ENCODE measurements around the gene CIAPIN1.
A peak's percentile ranks its signal among the peaks of the same experiment; 100 is the strongest.

Gene CIAPIN1

GRCh38 chr16:57476546-57477410 is 29.6 kb upstream of the CIAPIN1 start:
- ATAC-seq (no peak), DNase-seq (no peak)

DNA sequence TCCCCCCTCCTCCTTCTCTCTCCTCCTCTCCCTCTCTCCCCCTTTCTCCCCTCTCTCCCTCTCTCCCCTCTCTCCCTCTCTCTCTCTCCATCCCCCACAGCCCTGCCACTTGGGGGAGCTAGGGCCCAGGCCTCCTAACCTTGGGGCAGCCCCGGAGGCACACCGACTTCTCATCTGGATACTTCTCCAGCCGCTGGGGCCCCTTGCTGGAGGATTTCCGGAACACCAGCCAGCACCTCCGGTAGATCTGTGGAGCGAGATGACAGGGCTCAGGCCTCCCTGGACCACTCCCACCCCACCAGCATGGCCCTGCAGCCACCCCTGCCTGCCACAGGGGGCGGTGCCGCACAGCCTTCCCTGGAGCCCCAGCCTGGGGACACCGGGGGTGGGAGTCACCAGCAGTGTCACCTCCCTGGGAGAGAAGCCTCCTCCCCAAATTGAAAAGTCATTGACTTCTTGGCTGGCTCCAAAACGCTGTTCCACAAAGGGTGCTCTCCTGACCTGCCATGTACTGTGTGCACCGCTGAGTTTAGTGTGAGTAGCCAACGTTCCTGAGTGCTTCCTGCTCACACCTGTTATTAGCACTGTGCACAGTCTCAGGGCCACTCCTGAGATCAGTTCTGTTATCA is 28.6 kb upstream of the CIAPIN1 start:
- ATAC-seq, result peak; percentile 84
- peak; percentile 76 for DNase-seq

DNA sequence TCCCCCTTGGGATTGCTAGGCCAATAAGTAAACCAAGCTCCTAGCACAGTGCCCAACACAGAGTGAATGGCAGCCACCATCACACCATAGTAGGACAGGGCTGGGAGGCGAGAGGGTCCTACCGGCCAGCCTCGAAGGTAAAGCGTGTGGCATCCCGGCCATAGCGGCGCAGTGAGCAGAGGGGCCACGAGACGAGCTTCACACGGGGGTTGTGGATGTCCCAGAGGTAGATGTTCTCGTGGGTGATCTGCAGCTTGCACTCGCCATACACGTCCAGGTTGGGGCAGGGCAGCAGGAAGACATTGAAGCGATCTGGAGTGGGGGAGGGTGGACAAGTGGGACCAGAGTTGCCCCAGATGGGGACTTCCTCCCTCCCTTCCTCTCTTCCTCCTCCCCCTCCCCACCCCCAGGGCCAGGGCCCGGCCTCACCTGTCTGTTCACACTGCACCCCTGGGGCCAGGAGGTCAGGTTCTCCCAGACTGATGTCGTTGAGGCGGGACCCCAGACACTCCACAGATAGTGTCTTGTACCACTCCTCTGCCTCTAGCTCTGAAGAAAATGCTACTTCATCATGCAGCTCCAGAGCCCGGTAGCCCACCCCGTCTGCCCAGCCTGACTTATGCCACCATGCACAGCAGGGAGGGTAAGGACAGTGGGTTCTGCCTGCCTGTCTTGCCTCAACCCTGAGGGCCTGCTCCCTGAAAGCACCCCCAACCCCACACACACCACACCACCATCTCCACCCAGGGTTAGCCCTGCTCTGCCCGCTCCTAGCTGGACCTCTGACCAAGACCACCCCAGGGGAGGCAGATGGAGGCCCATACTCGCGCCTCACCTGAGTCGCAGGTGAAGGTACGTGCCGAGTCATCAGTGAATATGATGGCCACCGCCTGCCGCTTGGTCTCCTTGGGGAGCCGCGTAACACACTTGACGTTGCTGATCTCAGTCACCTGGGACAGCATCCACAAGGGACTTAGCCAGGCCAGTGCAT is 27.8 kb upstream of the CIAPIN1 start:
- ATAC-seq (no peak), DNase-seq (no peak)

GRCh38 chr16:57473906-57474305 is 26.7 kb upstream of the CIAPIN1 start:
- ATAC-seq (no peak), DNase-seq (no peak)

GRCh38 chr16:57473176-57473840 is 26.1 kb upstream of the CIAPIN1 start:
- DNase-seq, result no peak
- no peak for ATAC-seq

DNA sequence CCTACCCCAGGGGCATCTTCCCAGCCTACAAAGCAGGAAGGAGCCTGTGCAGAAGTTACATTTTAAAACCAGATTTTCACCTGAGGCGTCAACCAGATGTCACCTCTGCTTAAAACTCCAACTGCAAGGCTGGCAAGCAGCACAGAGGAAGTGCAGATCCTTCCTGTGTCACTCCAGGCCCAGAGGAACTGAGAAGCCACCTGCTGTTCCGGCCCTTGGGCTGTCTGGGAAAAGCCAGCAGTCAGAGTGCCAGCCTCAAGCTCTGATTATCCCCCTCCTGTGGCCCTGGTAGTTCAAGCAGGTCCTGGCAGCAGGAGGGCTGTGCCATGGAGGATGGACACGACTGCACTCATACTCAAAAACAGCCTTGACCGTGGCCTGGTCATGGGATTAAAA is 25.5 kb upstream of the CIAPIN1 start:
- ATAC-seq (no peak), DNase-seq (no peak)

DNA sequence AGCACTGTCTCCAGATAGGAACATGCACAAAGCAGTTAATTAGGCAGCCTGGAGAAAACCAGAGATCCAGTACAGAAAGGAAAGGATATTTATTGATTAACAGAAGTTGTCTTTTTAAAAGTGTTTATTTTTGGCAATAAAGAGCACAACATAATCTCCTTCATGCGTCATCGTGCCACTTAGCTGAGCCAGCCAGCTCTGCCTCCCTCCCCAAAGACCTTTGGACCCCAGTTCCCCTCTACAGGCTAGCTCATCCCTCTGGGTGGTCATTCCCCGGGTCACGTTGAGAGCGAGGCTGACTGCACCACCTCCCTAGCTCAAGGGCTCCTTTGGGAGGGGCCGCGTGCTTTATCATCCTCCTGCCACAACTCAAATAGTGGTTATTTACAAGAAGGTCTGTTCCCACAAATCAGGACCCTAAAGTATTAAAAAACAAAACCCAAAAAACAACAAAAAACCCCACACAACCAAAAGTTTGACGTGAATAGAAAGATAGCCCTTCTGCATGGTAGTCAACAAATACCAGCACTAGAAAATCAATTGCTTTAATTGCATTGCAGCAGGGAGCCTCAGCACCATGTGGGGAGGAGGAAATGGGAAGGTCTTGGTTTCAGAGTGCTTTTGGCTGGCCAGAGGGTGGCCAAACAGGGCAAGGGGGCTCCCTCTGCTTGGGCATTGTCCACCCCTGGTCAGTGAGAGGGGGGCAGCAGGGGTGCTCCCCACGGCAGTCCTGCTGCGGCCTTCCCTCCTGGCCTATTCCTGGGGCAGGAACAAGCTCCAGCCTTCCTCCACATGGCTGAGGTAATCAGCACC is 24.9 kb upstream of the CIAPIN1 start:
- no peak for DNase-seq
- ATAC-seq, result no peak

GRCh38 chr16:57471209-57471608 is 24.0 kb upstream of the CIAPIN1 start:
- ATAC-seq, result no peak
- DNase-seq, result no peak

DNA sequence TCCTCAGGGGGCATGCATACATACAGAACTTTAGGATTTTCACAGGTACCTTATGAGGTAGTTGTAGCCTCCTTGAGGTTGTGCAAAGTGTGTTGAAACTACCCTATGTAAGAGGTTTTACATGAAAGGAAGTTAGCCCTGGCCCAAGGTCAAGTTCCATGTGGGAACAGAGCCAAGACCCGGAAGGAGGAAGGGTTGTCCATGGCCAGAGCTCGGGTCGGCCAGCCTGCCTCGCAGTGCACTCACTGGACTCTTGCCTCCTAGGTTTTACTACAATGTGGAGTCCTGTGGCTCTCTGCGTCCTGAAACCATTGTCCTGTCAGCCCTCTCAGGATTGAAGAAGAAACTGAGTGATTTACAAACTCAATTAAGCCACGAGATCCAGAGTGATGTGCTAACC is 23.5 kb upstream of the CIAPIN1 start:
- no peak for ATAC-seq

GRCh38 chr16:57469917-57470470 is 22.8 kb upstream of the CIAPIN1 start:
- ATAC-seq (no peak), DNase-seq (no peak)

More for the DNA sequence above, 23.5 kb upstream of the CIAPIN1 start:
- DNase-seq, result no peak

DNA sequence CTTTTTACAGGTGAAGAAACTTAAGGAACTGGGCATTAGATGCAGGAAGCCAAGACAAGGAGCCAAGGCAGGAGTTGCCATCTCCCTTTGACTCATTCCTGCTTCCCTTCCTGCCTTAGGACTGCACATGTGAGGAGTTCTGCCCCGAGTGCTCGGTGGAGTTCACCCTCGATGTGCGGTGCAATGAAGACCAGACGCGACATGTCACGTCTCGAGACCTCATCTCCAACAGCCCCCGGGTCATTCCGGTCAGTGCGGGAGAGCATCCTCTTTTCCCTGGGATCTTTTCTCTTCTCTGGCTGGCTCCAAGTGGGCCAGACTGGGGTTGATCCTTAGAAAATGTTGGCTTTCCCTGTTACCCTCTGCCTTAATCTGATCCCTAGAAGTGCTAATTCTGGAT is 21.9 kb upstream of the CIAPIN1 start:
- ATAC-seq (no peak), DNase-seq (no peak)

DNA sequence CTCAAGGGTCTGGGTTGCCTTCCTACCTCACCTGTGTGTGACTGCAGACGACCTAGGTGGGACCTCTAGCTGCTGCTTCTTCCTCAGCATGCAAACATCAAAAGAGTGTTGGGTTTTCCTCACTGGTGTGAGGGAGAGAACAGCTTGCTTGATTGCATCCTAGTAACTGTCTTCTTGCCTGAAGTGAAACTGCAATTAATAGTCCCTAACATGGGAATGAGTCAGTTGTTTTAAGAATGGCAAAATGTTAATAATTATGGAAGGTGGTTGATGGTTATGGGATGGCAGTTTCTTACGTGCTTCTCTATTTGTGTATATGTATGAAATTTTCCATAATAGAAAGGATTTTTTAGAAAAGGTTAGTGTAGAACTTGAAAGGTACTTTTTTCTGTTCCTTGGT is 21.2 kb upstream of the CIAPIN1 start:
- DNase-seq (no peak), ATAC-seq (no peak)

DNA sequence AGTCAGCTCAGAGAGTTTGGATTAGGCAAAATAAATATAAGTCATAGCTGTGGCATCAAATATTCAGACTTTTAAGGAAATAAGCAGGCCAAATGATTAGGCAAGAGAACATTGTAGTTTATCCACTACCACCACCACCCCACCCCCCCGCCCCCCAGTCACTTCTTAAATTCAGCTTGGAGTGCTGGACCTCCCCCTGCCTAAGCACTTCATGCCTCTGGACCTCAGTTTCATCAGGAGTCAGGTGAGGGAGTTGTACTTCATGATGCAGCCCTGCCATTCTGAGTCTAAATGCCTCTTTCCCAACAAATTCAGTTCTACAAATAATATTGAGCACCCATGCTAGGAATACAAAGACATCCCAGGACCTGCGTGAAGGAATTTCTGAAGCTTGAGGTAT is 17.3 kb upstream of the CIAPIN1 start:
- no peak for ATAC-seq

GRCh38 chr16:57462978-57463362 is 15.8 kb upstream of the CIAPIN1 start:
- DNase-seq (peak; percentile 19), ATAC-seq (peak; percentile 3)

More for the DNA sequence above, 17.3 kb upstream of the CIAPIN1 start:
- DNase-seq, result no peak

GRCh38 chr16:57462209-57462977 is 15.2 kb upstream of the CIAPIN1 start, which contains the start of gene POLR2C:
TSS of gene POLR2C (plus strand) at chr16:57462679. CDS start at chr16:57462725, 46 bp downstream.
- ATAC-seq, result peak; percentile 93
- peak; percentile 96 for DNase-seq

DNA sequence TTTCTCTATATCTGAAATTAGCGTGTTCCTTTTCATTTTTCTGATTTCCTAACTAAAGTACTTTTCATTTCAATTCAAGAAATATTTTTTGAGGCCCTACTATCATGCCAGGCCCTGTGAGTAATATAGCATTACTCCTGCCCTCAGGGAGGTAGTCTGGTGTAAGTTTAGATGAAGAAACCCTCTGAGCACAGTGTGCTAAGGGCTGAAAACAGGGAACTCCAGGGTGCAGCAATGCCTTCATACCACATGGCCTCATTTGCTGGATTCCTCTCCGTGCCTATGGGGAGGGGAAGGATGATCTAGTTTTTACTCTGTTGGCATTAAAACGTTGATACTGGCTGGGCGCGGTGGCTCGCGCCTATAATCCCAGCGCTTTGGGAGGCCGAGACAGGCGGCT is 4.8 kb upstream of the CIAPIN1 start:
- DNase-seq (no peak), ATAC-seq (no peak)

DNA sequence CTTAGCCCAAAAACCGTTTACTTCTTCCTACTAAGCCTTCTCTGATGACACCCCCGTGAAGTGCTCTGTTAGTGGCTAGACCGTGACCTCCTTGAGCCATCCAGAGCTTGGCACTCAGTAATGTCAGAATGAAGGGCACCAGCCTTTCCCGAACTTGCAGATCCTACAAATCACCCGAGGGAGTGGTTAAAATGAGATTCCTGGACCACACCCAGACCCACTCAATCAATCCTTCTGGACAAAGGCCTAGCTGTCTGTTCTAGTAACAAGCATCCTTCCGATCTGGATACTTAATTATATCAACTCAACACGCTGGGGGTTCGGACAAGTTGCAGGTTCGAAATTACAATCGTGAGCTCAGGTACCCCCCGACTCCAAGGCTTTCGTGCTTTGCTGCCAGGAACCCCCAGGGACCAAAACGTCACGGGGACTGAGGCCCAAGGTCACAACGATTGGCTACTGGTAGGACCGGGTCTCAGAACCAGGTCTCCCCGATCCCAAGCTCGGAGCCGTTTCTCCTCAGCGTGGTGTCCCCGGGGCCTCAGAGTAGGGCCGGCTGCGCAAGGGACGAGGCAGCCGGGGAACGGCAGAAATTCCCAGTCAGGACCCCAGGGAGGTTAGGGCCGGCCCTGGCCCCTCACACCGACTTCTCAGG is 527 bp downstream of the CIAPIN1 start:
- ATAC-seq, result peak; percentile 19
- DNase-seq, result peak; percentile 36

DNA sequence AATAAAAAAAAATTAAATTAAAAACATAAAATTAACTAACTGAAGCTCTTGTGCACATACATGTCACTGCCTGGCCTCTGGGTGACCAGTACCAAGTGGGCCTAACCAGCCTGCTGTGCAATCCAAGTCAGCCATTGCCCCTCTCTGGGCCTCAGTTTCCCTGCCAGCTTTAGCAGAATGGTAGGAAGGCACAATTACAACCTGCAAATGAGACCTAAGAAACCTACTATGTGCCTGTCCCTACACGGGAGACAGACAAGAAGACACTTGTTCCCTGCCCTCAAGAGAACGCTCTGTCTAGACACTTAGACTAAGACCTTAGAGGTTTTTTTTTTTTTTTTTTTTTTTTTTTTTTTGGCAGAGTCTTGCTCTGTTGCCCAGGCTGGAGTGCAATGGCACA is 1.7 kb downstream of the CIAPIN1 start:
- ATAC-seq (no peak), DNase-seq (no peak)

DNA sequence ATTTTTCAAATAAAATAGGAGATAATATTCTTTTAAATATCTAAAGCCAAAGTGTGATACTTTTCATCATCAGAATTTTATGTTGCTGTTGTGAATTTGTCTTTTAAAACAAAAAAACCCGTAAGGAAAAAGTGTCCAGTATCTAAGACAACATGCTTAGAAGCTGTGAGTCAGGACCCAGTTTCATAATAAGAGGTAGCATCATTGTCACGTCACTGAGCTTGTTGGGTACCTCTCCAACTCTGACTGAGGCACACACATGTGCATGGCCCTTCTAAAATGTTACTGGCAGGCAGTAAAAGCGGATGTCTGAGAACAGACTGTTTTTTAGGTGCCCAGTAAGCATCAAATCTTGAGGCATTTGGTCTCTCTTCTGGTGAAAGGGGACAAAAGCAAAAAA is 2.5 kb downstream of the CIAPIN1 start:
- ATAC-seq, result no peak

More for the DNA sequence above, 2.5 kb downstream of the CIAPIN1 start:
- DNase-seq, result no peak
